CD4-positive, alpha-beta T cell treated with Interleukin-17A for 4 hours (primary cell): ENCODE measurements around the gene RHOBTB3.

Experiments used
- DNase-seq: peaks from one replicate; pipeline ENCODE4 v3.0.0-alpha.2; 2020; ENCODE audit warnings: mixed read lengths

Gene RHOBTB3

DNA sequence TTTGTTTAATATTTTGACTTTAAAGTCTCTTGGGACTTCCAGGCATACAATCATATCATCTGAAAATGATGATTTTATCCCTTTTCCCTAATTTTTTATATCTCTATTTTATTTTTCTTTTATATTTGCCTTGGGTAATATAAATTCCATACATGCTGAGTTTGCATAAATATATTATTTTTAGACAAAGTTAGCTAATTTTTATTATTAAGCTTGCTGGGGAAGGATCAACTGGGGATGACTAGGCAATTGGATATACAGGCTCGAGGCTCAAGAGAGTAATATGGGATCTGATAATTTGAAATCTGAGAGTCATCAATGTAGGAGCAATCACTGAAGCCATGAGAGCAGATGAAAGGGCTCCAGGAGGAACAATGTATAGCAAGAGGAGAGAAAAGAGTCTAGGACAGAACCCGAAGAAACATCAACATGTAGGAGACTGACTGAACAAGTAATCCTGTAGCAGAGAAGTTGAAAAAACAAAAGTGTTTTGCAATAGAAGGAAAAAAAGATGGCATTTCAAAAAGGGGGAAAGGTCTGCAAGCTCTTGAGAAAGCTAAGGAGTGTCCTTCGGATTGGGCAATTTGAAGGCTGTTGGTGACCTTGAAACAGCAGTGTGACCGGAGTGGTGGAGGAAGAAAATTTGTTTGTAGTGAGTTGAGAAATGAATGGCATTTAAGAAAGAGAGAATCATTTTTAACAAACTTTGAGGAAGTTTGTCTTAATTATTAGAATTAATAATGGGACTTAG lies 17.0 kb upstream of the RHOBTB3 start:
- DNase-seq = no peak

DNA sequence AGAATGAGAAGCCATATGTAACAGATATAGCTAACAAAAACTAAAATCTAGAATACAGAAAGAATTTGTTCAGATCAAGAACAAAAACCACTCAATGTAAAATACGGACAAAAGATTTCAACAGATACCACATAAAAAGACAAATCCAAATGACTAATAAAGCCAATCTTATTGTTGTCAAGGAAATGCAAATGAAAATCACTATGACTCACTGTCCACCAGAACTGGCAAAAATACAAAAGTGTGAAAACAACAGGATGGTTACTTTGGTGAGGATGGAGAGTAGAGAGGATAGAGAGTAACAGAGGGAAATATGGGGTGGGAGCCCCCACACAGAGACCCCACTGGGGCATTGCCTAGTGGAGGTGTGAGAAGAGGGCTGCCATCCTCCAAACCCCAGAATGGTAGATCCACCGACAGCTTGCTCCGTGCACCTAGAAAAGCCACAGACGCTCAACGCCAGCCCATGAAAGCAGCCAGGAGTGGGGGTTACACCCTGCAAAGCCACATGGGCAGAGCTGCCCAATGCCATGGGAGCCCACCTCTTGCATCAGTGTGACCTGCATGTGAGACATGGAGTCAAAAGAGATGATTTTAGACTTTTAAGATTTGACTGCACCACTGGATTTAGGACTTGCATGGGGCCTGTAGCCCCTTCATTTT lies 15.2 kb upstream of the RHOBTB3 start:
- no peak for DNase-seq

DNA sequence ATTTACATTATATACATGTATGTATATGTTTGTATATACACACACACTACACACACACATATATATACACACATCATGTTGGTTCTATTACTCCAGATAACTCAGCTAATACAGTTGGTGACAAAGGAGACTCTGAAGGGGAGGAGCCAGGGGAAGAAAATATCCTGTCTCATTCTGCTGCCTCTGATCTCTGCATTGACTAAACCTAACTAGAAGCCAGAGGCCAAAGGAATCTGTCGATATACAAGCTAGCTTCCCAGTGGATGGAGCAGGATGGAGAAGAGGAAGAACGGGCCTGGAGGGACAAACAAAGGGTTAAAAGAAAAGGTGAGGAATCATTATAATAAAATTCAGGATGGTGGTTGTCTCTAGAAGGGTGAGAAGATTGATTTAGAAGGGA lies 13.7 kb upstream of the RHOBTB3 start:
- DNase-seq = no peak

DNA sequence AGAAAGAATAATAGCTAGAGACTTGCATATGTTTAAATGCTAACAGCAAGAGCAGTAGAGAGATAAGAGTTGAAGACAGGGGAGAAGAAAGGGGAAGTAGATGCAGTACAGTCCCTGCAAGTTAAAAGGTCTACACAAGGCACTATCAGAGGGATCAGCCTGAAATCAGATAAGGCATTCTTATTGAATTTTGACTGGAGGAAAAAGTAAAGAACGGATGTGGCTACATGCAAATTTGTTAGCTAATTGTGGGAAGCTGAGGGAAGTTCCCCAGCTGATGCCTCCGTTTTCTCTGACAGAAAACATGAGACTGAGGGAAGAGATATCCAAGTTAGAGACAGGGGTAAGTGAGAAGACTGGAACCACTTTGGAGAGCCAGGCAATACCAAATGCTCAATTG lies 12.9 kb upstream of the RHOBTB3 start:
- DNase-seq = no peak

DNA sequence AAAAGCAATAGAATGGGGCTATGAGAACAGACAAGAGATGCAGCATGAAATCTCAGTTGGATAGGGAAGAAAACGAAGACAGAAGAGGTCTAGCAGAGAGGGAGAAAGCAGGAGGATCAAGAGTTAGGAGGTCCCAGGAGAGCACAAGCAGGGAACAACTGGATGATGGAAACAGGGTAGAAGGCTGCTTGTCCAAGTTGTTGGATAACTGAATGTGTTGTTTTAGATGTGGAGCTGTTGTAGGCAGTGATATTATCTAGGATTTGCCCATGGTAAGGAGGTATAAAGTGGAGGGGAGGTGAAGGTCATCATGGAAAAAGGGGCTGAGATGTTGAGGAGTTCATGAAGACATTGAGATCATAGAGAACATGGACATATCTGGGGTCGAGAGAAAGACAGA lies 12.4 kb upstream of the RHOBTB3 start:
- no peak for DNase-seq

DNA sequence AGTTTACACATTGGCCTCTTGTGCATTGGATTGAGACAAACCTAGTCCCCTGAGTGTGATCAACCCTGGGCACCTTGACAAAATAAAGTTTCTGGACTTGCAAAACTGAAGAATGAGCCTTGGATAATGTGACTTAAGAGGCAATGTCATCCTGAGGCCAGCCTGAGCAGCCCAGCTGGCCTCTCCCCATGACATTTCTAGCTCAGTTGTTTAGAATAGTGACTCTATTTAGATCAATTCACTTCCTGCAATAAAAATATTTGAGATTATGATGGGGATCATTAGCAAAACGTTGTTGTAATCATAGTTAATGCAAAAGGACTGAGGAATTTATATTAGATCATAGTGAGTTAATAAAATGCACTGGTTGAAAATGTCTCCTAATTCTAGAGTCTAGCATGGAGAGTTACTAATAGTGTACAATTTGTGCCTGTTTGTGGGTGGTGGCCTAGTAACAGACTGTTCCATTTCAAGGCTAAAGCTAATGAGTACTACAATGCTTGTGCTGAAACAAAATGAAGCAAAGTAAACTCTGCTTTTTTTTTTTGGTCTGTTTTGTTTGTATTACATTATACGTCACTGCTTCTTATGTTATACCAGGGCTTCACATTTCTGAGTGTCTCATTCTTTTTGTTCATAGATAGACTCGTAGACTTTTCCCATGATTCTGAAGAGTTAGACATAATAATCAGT lies 10.9 kb upstream of the RHOBTB3 start:
- no peak for DNase-seq

DNA sequence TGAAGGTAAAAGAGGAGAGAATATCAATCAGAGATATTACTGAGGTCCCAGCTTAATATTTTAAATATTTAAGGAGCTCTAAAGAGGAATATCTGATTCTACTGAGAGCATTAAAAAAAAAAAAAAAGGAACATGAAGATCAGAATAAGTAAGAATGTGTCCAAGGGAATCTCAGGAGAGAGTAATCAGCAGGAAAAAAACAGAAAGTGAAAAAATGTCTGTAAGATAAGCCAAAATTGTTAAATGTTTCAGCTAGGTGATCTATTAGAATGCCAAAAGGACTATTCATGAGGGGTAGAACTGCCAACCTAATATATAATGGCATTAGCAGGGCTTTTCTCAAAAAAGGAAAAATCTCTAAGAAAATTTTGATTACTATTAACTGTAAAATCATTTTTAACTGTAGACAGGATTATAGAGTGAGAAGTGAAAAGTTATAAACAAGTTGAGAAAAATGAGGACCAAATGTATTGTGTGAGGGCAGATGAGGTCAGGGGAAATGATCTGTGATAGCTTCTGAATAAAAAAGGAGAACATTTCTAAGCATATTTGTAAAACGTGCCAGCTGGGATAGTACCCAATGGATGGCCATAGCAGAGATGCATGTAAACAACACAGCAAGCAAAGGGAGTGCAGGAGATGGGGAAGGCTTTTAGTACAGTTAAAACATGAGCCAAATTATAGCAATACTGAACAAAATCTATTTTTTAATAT lies 9.4 kb upstream of the RHOBTB3 start:
- no peak for DNase-seq

DNA sequence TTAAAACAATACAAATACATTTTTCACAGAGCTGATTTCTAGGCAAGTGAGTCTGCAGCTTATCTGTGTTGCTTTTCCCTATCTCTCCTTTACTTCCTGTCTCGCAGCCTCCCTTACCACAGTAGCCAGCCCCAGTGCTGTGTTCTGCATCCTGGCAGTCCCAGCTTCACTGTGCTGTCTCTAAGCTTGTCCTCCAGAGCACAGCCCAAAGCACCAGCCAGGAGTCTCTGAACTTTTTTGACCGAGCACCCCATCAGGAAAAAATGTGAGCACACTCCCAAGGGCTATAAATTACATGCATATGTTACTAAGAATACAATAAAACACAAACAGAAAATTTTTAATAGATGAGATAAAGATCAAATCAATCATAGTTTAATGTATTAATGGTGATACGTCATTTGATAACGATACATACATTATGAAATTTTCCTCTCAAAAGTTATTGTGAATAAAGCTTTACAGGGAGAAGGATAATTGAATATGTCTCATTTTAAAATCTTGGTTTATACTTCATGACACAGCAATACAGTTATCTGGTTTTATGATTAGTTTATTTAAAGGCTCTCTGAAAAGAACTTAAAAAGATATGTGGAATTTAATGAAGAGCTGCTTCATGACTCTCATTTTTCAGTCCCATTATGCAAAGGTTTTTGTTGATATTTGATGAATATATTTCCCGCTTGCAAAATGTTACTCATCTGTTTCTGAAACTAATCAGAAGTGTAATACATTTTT lies 7.3 kb upstream of the RHOBTB3 start:
- no peak for DNase-seq

DNA sequence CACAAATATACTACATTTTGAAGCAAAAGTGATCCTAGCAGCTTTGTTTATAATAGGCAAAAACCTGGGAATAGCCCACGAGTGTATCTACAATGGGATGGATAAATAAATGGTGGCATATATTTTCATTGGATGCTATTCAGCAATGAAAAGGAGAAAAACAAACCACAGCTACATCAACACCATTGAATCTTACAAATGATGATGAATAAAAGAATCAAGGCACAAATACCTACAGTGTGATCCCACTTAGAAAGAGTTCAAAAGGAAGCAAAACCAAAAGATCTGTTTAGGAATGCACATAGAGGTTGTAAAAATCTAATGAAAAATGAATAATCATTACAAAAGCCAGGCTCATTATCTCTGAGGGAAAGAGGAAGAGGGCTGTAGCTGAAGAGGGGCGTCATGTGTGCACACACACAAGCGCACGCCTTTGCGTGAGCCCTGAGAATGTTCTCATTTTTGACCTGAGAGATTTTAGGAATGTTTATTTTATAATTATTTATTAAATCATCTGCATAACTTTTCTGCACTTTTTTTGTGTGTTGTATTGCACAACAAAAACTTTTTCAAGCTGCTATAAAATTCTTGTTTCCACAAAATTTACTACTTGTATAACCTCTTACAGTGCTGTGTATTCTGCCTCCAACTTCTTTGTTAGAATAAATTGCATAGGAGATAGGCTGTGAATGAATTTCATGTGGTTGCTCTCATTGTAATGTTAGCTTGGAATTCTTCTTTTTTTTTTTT lies 5.9 kb upstream of the RHOBTB3 start:
- no peak for DNase-seq

DNA sequence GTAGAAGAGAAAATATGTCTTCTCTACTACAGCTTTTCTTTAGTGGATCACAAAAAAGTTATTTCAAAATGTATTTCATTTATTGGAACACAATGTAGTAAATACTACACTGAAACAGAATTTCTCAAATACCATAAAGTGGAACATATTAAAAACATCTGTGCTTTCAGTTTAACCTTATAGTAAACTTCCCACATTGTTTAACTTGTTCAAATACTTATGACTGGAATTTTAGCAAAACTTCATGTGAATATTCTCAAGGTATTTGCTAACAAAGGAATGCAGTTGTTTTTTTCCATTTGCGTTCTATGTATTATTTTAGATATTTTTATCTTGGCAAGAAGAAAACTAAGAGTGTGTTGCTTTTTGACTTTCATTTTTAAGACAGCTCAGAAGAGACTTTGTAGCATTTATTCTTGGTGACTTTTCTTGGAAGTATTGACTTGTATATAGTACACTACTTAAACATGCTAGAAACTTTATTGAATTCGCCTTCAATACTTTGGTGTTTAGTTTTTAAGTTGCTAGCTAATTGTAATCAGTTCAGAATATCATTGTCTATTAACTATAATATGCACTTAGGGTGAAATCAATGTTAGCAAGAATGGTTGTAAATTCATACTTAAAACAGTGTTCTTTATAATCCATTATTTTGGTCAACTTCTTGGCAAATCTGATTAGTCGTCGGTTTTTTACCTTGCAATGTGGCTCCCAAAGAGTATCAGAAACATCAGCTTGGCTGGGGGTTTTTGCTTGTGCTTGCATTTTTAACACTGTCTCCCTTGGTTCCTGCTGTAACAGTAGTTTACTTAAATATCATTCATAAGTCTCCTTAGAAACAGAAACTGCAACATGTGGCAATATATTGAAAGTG lies 5.0 kb upstream of the RHOBTB3 start:
- DNase-seq = no peak

DNA sequence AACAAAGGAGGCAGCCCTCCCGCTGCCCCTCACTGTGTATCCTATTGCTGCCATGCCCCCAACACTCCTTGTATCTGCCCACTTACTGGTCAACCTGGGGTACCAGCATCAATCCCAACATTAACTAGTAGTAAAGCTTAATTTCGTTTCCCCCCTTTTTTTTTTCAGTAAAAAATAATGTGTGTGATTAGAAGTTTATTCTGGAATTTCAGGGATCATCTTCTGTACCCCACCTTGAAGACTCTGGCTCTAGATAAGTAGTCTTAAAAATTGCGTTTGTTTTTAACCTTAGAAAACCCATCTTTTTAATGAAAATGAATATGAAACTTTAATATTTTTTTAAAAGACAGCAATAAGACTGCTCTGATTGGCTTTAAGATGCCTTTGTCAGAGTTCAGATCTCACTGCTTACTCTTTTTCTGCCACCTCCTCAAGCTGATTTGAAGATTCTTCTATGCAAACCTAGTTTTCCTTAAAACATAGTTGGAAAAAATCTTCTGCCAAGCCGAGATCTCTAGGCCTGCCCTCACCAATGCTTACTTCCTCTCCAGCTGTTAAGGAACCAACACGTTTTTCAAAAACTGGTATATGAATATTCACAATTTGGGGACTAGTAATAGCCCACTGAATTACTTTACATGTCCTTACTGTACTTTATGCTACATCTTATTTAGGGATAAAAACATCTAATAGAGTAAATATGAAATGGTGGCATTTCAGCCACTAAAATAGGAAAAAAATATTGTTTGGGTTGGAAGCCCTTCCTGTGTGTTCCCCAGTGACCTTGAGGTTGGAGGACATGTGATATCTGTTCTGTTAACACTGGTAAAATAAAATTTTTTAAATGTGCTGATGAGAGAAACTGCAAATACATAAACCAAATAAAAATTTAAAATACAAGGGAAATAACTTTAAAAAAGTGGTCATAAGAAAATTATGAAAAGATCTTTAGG lies 4.0 kb upstream of the RHOBTB3 start:
- no peak for DNase-seq

DNA sequence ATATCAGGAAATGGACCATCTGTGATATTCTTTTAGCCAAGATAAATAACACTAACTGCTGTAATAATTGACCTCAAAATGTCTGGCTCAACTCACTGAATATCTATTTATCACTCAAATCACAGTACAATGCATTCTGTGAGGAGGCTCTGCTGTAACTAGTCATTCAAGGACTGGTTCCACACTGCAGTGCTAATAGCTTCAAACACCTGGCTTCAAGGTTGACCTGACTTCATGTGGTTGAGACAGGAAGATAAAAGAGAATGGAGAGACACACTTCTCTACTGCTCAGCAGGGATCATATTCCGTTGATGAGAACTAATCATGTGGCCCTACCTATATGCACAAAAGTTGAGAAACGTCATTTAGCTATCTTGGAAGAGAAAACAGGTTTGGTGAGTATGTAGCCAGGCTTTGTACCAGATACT lies 3.4 kb upstream of the RHOBTB3 start:
- no peak for DNase-seq

DNA sequence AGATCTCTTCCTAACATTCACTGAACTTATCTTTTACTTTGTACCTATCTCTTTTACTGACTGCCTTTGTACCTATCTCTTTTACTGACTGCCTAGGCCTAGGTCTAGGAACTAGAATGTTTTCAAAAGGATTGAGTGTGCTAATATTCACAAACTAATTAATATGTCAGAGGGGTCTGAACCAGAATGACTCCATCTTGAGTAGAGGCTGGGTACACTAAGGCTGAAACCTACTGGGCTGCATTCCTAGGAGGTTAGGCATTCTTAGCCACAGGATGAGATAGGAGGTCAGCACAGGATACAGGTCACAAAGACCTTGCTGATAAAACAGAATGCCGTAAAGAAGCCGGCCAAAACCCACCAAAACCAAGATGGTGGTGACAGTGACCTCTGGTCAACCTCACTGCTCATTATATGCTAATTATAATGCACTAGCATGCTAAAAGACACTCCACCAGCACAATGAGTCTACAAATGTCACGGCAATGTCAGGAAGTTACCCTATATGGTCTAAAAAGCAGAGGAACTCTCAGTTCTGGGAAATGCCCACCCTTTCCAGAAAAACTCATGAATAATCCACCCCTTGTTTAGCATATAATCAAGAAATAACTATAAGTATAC lies 2.5 kb upstream of the RHOBTB3 start:
- DNase-seq = no peak

DNA sequence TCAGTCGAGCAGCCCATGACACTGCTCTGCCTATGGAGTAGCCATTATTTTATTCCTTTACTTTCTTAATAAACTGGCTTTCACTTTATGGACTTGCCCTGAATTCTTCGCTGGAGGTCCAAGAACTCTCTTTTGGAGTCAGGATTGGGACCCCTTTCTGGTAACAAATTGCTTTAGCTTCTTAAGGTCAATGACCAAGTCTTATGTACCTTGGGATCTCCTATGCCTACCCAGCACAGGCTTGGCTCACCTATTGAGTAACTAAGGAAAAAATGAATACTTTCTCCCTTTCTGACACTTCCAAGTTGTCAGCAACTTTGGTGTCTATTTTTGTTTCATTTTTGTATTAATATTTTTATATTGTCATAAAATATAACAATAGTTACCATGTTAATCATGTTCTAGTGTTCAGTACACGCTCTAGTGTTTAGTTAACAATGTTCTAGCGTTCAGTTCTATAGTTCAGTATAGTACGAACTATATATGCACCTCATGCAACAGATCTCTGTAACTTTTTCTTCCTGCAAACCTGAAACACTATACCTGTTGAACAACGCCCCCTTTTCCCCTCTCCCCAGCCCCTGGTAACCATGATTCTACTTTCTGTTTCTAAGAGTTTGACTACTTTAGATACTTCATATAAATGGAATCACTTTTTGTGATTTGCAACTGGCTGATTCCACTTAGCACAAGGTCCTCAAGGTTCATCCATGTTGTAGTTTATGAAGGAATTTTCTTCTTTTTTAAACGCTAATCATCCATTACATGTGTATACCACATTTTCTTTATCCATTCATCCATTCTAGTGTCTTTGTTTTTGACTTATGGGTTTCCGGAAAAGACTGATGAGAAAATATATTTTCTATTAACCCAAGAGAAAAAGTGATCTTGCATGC lies 1.8 kb upstream of the RHOBTB3 start:
- no peak for DNase-seq

DNA sequence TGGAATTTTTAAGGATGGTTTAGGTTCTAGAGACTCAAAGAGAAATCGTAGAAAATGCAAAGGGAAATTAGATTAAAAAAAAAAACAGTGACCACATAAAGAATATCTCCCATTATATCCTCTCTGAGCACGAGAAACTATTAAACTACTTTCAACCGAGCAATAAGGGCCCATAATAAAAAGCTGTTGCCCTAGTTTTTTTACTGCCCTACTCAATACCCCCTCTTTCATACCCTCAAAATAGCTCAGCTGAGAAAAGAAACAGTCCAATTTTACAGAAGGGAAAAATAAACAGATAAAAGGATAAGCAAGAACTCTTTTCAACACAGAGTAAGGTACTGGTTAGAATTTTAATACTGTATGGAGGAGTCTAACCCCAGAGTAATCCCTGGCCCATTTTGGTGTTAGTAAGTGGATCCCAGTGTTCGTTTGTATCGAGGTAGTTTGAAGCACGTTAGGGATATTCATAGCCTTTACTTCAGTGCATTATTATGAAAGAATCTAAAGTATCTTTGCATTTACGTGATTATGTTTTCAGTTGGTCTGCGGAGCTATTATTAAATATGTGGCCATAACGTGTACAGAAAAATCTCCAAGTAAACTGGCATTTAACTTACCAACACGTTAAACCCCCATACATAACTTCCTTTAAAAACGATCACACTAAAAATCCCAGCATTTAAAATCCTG lies 980 bp upstream of the RHOBTB3 start:
- DNase-seq = no peak

DNA sequence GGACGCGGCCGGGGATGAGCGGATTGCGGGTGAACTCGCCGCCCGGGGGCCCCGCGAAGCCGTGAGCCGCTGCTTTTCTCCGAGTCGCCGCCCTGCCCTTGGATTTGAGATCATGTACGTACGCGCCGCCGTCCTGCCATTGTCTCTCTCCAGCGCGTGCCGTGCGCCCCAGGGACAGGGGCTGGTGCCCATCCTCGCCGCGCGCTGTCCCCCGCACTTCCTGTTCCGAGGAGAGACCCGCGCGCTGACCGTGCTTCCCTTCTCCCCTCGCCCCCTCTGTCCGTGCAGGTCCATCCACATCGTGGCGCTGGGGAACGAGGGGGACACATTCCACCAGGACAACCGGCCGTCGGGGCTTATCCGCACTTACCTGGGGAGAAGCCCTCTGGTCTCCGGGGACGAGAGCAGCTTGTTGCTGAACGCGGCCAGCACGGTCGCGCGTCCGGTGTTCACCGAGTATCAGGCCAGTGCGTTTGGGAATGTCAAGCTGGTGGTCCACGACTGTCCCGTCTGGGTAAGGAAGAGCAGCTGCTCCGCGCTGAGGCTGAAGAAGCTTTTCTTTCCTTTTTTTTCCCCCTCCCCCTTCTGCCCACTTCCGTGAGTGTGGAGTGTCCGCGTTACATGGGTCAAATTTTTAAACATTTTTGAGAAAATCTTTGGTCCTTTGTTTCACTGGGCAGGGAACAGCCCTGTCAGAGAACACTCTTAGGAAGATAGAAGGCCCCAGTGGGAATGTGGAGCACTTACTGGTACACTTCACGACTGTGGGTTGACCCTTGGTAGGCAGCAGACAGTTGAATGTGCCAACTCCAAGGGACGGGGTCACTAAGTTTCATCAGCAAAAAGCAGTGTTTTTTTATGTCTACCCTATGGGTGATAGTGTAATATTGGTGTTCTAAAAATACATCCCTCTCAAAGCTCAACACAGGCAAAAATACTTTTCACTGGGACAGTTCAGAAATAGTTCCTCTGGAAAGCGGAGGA lies 727 bp downstream of the RHOBTB3 start:
- peak; percentile 39 for DNase-seq
